DMS79 treated with DMSO at 0.1 percent for 48 hours (cell line): ENCODE results near the gene TCL1A.
A peak's percentile ranks its signal among the peaks of the same experiment; 100 is the strongest.
"Not testable (repeated sequence)": the region's sequence is repeated elsewhere in the genome, so short reads cannot be mapped to it uniquely, and the experiment has no call there.

Experiments used
- DNase-seq: peaks from one replicate; lab custom pipeline; 2025; lab: John Stamatoyannopoulos, UW

Gene TCL1A

DNA sequence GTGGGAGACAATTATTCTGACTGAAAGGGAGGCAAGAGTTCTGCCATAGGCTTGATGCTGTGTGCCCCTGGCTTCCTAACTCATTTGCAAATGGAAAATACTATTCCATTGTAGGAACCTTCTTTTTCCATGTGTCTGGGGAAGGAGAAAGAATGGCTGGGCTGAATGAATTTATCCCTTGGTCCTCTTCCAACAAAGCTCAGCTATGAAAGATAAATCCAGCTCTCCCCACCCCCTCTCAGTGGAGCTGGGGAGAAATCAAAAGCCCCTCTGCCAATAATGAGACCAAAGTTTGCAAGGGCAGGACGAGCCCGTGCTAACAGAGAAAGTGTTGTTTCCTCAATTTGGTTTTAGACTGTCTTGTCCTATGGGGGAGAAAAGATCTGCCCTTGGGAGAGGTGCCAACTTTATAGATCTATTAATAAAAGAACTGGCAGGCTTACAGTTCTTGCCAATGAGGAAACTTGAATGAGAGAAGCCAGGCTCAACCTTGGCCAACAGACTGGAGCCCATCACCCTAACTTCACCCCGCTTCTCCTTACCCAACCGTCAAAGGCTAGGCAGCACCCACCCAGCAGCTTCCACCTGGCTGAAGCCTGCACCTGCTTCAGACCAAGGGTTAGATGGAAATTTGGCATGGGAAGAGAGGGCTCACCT, 36.6 kb downstream of the TCL1A start:
- DNase-seq: no peak

DNA sequence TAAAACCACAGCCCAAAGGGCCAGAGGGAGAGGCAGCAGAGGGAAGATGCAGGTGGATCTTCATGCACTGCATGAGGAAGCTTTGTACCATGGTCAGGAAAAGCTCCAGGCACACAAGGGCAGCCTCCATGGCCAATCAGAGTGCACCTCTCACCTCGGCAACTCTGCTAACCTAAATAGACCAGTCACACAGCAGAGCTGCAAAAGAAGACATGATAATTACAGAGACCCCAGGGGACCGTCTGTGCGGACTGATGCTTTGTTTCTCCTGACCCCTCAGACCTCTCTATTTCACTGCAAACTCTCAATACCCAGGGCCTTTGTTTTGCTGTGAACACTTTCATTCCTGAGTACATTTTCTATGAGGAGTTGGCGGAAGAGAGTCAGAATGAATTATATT, 38.4 kb downstream of the TCL1A start:
- no peak for DNase-seq

DNA sequence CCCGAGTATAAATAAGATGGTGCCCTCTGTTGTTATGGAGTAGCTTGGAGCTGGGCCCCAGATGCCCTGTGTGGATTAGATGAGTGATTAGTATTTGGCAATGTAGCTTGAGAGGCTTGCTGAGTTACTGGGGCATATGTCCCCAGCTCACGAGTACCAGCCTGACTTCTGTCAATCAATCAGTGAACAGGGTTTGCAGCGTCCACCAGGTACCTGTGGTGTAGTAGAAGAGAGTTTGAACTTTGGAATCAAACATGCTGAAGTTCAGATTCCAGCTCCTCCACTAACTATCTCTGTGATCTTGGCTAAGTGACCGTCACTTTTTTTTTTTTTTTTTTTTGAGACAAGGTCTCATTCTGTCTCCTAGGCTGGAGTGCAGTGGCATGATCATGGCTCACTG, 39.3 kb downstream of the TCL1A start:
- no peak for DNase-seq

DNA sequence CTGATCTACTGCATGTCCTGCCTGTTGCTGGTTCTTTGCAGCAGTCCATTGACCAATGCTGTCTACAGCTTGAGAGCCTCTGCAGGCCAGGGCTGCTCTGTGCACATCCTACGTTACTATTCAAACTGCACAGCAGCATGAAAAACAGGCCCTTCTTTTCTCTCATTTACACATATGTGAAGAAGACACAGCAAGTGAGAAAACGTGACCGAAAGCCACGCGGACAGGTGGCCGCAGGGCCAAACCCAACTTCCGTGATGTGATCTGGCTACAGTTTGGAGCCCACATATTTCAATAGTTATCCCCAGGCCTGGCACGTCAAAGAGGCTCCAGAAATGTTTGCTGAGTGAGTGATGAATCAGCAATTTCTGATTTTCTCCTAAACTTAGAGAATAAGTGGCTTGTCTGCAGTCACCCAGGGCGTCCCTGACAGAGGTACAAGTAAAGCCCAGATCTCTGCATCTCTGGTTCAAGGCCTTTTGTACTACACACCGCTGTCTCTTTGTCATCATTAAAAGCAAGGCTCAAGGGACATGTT, 45.6 kb downstream of the TCL1A start:
- no peak for DNase-seq

DNA sequence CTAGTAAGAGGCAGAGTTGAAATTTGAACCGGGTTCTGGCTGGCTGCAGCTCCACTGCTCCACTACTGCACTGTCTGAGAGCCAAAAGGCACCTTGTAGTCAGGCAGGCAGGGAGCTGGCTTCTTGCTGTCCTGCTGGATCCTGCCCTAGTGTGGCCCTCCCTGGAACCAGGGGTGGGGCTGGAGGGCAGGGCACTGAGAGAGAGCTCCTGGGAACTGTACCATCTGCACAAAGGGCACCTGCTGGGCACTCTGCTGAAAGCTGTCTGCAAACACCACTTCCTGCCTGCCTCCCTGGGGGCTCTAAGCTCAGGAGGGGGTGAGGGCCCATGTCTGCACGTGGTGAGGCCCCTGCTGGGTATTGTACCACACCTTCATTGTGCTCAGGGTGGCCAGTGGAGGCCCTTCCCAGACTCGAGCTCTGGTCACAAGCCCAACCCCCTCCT, 46.7 kb downstream of the TCL1A start:
- peak; percentile 77 for DNase-seq

DNA sequence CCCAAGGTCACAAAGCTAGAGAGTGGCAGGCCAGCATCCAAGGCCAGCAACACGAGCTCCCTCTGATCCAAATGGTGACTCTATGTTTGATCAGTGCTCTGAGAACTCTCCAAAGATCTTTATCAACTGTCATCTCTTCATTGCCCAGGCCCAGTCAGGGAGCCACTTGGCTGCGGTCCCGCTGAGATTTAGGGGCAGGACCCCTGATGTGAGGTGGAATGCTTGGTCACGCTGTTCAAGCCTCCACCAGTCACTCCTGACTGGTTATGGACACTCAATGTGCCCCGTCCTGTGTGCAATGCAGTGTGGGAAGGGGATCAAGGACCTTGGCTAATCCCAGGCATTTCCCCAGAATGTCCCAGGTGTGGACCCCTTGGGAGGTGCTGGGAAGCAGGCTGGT, 47.5 kb downstream of the TCL1A start:
- peak; percentile 37 for DNase-seq

DNA sequence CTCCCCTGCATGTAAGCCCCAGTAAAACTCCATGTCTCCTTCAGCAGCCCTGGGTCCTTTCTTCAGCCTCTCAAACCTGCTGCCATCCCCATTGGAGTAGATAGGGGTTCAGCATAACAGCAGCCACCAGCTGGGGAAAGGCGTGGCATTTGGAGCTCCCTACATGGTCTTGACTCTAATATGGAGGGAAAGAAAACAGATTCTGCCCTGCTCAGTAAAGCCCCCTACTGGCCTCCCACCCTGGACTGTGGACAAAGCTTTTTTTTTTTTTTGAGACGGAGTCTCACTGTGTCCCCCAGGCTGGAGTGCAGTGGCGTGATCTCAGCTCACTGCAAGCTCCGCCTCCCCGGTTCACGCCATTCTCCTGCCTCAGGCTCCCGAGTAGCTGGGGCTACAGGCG, 48.4 kb downstream of the TCL1A start:
- DNase-seq: not testable (repeated sequence)

DNA sequence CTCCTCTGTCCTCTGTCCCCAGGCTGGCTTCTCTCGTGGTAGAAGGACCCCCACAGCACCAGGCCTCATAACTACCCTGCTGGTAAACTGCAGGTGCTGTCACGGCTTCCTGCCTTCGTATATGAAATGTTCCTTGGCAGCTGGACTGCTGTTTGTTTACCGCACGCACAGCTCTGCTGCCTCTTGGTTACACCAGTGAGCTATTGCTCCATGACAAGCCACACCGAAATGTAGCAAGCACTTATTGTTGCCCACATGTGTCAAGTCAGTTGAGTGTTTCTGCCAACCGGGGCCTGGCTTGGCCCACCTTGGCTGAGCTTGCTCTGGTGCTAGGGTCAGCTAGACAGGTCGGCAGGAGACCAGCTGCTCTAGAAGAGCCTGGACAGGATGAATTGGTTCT, 49.4 kb downstream of the TCL1A start:
- DNase-seq: peak; percentile 90

DNA sequence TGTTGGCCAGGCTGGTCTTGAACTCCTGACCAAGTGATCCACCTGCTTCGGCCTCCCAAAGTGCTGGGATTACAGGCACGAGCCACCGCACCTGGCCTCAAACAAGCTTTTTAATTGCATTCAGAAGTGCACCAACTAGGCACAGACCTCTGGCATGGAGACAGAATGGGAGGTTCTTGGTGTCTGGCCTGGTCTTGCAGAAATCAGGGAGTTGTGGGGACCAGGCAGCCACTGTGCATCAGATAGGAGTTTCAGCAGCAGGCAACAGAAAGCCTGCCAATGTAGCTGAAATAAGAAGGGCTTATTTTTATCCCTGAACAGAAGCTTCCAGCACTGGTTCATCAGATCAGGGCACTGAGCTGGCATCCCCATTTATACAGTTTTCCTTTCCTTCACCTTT, 49.9 kb downstream of the TCL1A start:
- DNase-seq: peak; percentile 90

DNA sequence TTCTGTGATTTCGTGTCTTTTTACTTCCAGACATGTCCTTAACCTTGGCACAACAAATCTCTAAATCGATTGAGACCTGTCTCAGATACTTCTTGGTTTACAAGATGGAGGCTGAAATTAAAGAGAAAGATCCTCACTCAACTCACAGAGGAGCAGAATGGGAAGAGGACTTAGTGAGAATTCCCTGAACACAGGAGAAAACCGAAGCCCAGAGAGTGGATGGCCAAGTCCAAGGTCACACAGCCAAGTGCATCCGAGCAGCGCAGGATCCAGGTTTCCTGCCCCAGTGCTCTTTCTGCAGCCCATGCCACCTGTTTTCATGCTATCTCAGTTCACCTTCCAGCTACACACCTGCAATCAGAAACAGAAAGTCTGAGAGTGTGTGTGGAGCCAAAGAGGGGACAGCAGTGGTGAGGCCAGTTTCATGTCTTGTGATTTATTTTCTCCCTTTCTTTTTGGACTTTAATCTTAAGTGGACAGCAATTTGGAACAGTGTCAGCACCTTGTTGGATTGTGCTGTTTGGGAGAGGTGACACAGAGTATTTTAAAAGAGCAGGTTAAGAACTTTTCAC, 50.6 kb downstream of the TCL1A start:
- DNase-seq: no peak

DNA sequence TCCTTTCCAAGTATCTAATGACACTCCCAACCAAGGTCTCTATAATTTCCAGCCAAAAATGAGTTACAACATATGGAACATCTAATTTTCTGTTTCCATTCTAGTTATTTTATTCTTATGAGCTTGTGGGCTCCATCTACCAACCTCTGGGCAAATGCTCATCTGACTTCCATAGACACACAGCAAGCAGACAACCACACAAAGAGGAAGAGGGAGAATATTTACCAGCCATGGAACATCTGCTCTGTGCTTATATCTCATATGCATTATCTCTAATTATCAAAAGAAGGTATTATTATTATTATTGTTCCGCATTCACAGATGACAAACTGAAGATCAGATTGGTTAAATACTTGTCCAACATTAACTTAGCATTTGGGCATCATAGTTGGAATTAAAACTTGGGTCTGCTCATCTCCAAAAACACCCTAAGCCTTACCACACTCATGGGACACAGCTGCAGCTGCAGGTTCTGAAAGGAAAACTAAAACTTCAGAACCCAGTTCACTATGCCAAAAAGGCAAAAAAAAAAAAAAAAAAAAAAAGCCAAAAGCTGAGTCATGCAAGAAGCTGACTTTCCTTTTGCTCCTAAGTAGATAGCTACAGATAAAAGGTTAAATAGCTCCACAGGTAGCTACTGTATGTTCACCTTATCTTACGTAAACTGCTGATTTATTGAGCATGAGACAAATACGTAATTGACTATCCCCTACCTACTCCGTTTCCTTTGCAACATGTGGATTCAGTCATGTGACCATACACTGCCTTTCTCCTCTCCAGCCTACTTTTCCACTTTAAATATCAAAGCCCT, 51.3 kb downstream of the TCL1A start:
- DNase-seq: no peak

DNA sequence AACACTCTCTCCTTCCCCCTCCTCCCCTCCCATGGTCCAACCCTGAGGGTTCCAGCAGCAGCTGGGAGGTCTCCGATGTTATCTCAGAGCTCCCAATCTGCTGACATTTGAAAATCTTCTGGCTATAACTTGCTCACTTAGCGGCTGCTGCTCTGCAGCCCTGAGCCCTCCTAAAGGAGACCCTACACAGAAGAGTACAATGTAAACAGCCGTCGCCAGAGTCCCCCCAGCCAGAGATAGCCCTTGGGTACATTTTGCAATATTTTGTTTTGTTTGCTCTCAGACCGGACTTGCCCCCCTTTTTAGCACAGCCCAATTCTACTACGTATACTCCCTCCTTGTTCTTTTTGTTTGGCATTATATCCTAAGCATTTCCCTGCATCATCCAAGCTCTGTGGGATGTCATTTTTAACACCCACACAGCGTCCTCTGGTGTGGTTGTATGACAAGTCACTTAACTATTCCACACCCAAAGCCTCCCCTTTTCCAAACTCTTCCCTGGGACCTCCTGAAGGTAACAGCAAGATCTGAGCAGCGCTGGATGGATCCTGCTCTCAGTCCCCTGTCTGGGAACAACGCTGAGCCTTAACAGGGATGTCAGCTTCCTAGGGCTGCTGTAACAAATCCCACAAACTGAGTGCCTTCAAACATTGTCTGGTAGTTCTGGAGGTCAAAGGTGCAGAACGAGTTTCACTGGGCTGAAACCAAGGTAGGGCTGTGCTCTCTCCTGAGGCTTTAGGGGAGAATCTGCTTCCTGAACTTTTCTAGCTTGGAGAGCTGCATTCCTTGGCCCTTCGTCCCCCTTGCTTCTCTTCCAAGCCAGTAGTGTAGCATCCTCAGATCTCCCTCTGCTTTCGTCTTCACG, 53.0 kb downstream of the TCL1A start:
- DNase-seq: no peak

DNA sequence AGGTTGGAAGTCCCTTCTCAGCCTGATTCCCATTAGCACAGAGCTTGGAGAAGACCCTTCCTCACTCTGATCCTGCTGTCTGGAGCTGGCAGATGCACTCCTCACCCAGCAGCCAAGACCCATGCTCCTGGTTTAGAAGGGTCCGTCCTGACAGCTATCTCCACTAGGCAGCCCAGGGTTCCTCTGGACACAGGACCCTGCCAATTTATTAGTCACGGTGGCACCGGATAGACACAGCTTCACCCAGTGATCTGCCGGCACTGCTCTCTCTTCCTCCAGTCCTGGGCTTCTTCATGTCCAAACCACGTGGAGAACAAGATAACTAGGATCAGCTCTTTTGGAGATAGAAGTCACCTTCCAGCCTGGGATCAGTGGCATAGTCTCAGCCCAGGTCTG, 53.9 kb downstream of the TCL1A start:
- no peak for DNase-seq
